Activated naive CD4-positive, alpha-beta T cell treated with anti-CD3 and anti-CD28 coated beads for 36 hours (primary cell): ENCODE measurements around the gene GATD1. TPM values are rescaled to one million over a fixed set of nuclear protein-coding genes. Genes with fewer than 3 reads are reported as not detected.
"Not testable (repeated sequence)": the region's sequence is repeated elsewhere in the genome, so short reads cannot be mapped to it uniquely, and the experiment has no call there.

ENCODE experiments used
- CTCF ChIA-PET: fragments of 350-600 bp; sonication (Branson Sonifier 250); formaldehyde crosslinking; loops from one replicate; lab custom pipeline; 2021; ENCODE audit warnings: antibody characterized with exemption; lab: Charles Lee
- DNase-seq: peaks from one replicate; pipeline ENCODE4 v3.0.0-alpha.2; 2020
- H3K27ac Mint-ChIP-seq: one replicate; pipeline ENCODE4 v1.8.0; 2021; ENCODE audit warnings: mild to moderate bottlenecking, mixed read lengths
- H3K27me3 Mint-ChIP-seq: one replicate; pipeline ENCODE4 v1.8.0; 2021; ENCODE audit warnings: low read depth, mixed read lengths
- H3K36me3 Mint-ChIP-seq: one replicate; pipeline ENCODE4 v1.8.0; 2021; ENCODE audit warnings: low read depth, mixed read lengths
- H3K4me1 Mint-ChIP-seq: one replicate; pipeline ENCODE4 v1.8.0; 2021; ENCODE audit warnings: low read depth, mixed read lengths
- H3K4me3 Mint-ChIP-seq: one replicate; pipeline ENCODE4 v1.8.0; 2021; ENCODE audit warnings: mild to moderate bottlenecking, moderate library complexity, mixed read lengths
- H3K9me3 Mint-ChIP-seq: one replicate; pipeline ENCODE4 v1.8.0; 2021; ENCODE audit warnings: mixed read lengths
- intact Hi-C: fragments of 100-400 bp; cut with micrococcal nuclease; formaldehyde crosslinking; loops from one replicate; pipeline ENCODE4 v1.15.1; 2023
- total RNA-seq, 2 experiments: library from RNA; stranded (reverse); gene quantifications; one replicate each; pipeline ENCODE4 v1.2.3, GENCODE V29; 2021

GATD1 gene
- total RNA-seq, 2 experiments from 2014 or later = 33.0 to 34.3 TPM

GRCh38 chr11:761526-762108 lies 15.7 kb downstream of the GATD1 start:
- peaks cover 31% of the 10 kb centered on the region for H3K36me3 Mint-ChIP-seq
- CTCF ChIA-PET = no interaction called here
- no peaks in the 10 kb centered on the region for H3K9me3 Mint-ChIP-seq
- H3K4me3 Mint-ChIP-seq = no peak overlapping the region
- intact Hi-C loops = no loop called here
- H3K4me1 Mint-ChIP-seq = peaks cover 10% of the 10 kb centered on the region
- no peaks in the 10 kb centered on the region for H3K27me3 Mint-ChIP-seq
- no peak overlapping the region for H3K27ac Mint-ChIP-seq
- no peak for DNase-seq

GRCh38 chr11:760236-760635 lies 17.1 kb downstream of the GATD1 start:
- intact Hi-C loops = no loop called here
- Mint-ChIP-seq H3K27ac (peak overlapping the region; percentile 61), H3K9me3 (no peaks in the 10 kb centered on the region), H3K36me3 (peaks cover 31% of the 10 kb centered on the region), H3K4me3 (no peak overlapping the region), H3K27me3 (no peaks in the 10 kb centered on the region), H3K4me1 (peaks cover 6% of the 10 kb centered on the region)
- CTCF ChIA-PET = no interaction called here
- DNase-seq = no peak

GRCh38 chr11:749731-750130 lies 27.6 kb downstream of the GATD1 start:
- intact Hi-C loops = loop anchor here (5.0 kb wide), 1 partner anchor 512 kb away; the partner anchor contains the start of genes PSMD13 and SIRT3
- Mint-ChIP-seq H3K9me3 (no peaks in the 10 kb centered on the region), H3K36me3 (peaks cover 2% of the 10 kb centered on the region), H3K27me3 (no peaks in the 10 kb centered on the region), H3K4me3 (peak overlapping the region; percentile 47), H3K4me1 (peaks cover 21% of the 10 kb centered on the region), H3K27ac (peak overlapping the region; percentile 24)
- CTCF ChIA-PET = no interaction called here
- DNase-seq = no peak

- H3K9me3 Mint-ChIP-seq = no peaks in the 10 kb centered on the region
- no peak for DNase-seq
- H3K36me3 Mint-ChIP-seq = peaks cover 2% of the 10 kb centered on the region
- peak overlapping the region; percentile 83 for H3K27ac Mint-ChIP-seq
- CTCF ChIA-PET = interaction anchor here (0.8 to 1.2 kb wide), 2 partner anchors 21 to 51 kb away, joined by 3 read pairs; no protein-coding TSS in a partner anchor
- peak overlapping the region; percentile 84 for H3K4me3 Mint-ChIP-seq
- H3K27me3 Mint-ChIP-seq = no peaks in the 10 kb centered on the region
- intact Hi-C loops = loop anchor here (5.0 kb wide), 1 partner anchor 511 kb away; the partner anchor contains the start of genes PSMD13 and SIRT3
- peaks cover 21% of the 10 kb centered on the region for H3K4me1 Mint-ChIP-seq
Observed at GRCh38 chr11:748007-748359, 29.3 kb downstream of the GATD1 start.

- Mint-ChIP-seq H3K36me3 (peaks cover 2% of the 10 kb centered on the region), H3K27me3 (no peaks in the 10 kb centered on the region), H3K4me1 (peaks cover 21% of the 10 kb centered on the region), H3K4me3 (peak within 1 kb of the TSS; percentile 84), H3K27ac (peak within 1 kb of the TSS; percentile 83), H3K9me3 (no peaks in the 10 kb centered on the region)
- DNase-seq = peak; percentile 86
- CTCF ChIA-PET = interaction anchor here (0.8 kb wide), 1 partner anchor 20 kb away, joined by 3 read pairs; no protein-coding TSS in a partner anchor
- intact Hi-C loops = loop anchor here (1.0 to 5.0 kb wide), 5 partner anchors 21 to 510 kb away; partner anchors contain the start of genes DEAF1, GATD1, PSMD13 and SIRT3
Observed at GRCh38 chr11:747158-748006, 29.9 kb downstream of the GATD1 start, which contains the start of gene TALDO1. TALDO1 (plus strand) TSS chr11:747464; CDS start chr11:747482, 18 bp downstream.

GRCh38 chr11:746289-747157 lies 30.8 kb downstream of the GATD1 start:
- CTCF ChIA-PET = interaction anchor here (0.7 kb wide), 1 partner anchor 479 kb away, joined by 3 read pairs; no protein-coding TSS in a partner anchor
- Mint-ChIP-seq H3K9me3 (no peaks in the 10 kb centered on the region), H3K27ac (no peak overlapping the region), H3K4me3 (peak overlapping the region; percentile 84), H3K36me3 (peaks cover 2% of the 10 kb centered on the region), H3K4me1 (peaks cover 21% of the 10 kb centered on the region), H3K27me3 (no peaks in the 10 kb centered on the region)
- intact Hi-C loops = loop anchor here (1.0 to 5.0 kb wide), 5 partner anchors 20 to 509 kb away; partner anchors contain the start of genes DEAF1, GATD1, PSMD13 and SIRT3
- DNase-seq = peak; percentile 58

- intact Hi-C loops = loop anchor here (5.0 kb wide), 1 partner anchor 508 kb away; the partner anchor contains the start of genes PSMD13 and SIRT3
- CTCF ChIA-PET = no interaction called here
- Mint-ChIP-seq H3K36me3 (peaks cover 2% of the 10 kb centered on the region), H3K9me3 (no peaks in the 10 kb centered on the region), H3K27me3 (no peaks in the 10 kb centered on the region), H3K4me3 (no peak overlapping the region), H3K4me1 (peaks cover 17% of the 10 kb centered on the region), H3K27ac (no peak overlapping the region)
- no peak for DNase-seq
Observed at GRCh38 chr11:745428-745827, 31.9 kb downstream of the GATD1 start.

- intact Hi-C loops = no loop called here
- peaks cover 8% of the 10 kb centered on the region for H3K4me1 Mint-ChIP-seq
- no peaks in the 10 kb centered on the region for H3K9me3 Mint-ChIP-seq
- DNase-seq = no peak
- H3K36me3 Mint-ChIP-seq = no peaks in the 10 kb centered on the region
- H3K27me3 Mint-ChIP-seq = no peaks in the 10 kb centered on the region
- H3K4me3 Mint-ChIP-seq = no peak overlapping the region
- CTCF ChIA-PET = interaction anchor here (1.0 kb wide), 1 partner anchor 16 kb away, joined by 3 read pairs; no protein-coding TSS in a partner anchor
- no peak overlapping the region for H3K27ac Mint-ChIP-seq
Observed at GRCh38 chr11:742571-743201, 34.6 kb downstream of the GATD1 start.

GRCh38 chr11:742156-742546 lies 35.1 kb downstream of the GATD1 start:
- DNase-seq = no peak
- no peaks in the 10 kb centered on the region for H3K36me3 Mint-ChIP-seq
- H3K4me3 Mint-ChIP-seq = no peak overlapping the region
- H3K9me3 Mint-ChIP-seq = no peaks in the 10 kb centered on the region
- no peaks in the 10 kb centered on the region for H3K27me3 Mint-ChIP-seq
- intact Hi-C loops = no loop called here
- CTCF ChIA-PET = interaction anchor here (1.0 kb wide), 1 partner anchor 16 kb away, joined by 3 read pairs; no protein-coding TSS in a partner anchor
- H3K27ac Mint-ChIP-seq = no peak overlapping the region
- peaks cover 13% of the 10 kb centered on the region for H3K4me1 Mint-ChIP-seq

- intact Hi-C loops, H3K36me3 Mint-ChIP-seq, DNase-seq, H3K27ac Mint-ChIP-seq, H3K27me3 Mint-ChIP-seq, H3K9me3 Mint-ChIP-seq: not testable (repeated sequence)
- Mint-ChIP-seq H3K4me3 (peak overlapping the region; percentile 52), H3K4me1 (peaks cover 16% of the 10 kb centered on the region)
- CTCF ChIA-PET = interaction anchor here (0.8 to 1.1 kb wide), 2 partner anchors 15 to 18 kb away, joined by 3 read pairs; no protein-coding TSS in a partner anchor
Observed at GRCh38 chr11:737899-738298, 39.4 kb downstream of the GATD1 start.

GRCh38 chr11:737366-737765 lies 39.9 kb downstream of the GATD1 start:
- Mint-ChIP-seq H3K27me3 (no peaks in the 10 kb centered on the region), H3K4me3 (peak overlapping the region; percentile 52), H3K36me3 (no peaks in the 10 kb centered on the region), H3K9me3 (no peaks in the 10 kb centered on the region), H3K4me1 (peaks cover 16% of the 10 kb centered on the region), H3K27ac (no peak overlapping the region)
- intact Hi-C loops = no loop called here
- CTCF ChIA-PET = interaction anchor here (0.6 to 1.1 kb wide), 2 partner anchors 14 to 41 kb away, joined by 3 read pairs; no protein-coding TSS in a partner anchor
- peak; percentile 21 for DNase-seq
